Heart left ventricle (tissue), 13 donors: ENCODE data around the gene PEX1.

ENCODE experiments used
- POLR2A ChIP-seq, 2 donors: fragments of 450-650 bp; IDR thresholded peaks; one replicate each; pipeline ENCODE4 v1.6.1; 2017; ENCODE audit warnings: antibody characterized with exemption in 2 of 2, mild to moderate bottlenecking in 2 of 2, moderate library complexity in 2 of 2
- TF ChIP-seq, protein P1 (sequence below), 12 donors: fragments of 200-600 bp; sonication (generic) in 4 of 12; IDR thresholded peaks; one replicate each; pipeline versions ENCODE4 v1.5.0 to v1.8.0; 2018 to 2022; ENCODE audit warnings: antibody characterized with exemption in 12 of 12, mild to moderate bottlenecking in 5 of 12
- donor health status: ischemic (EF 13 %, LVEDD 7.1; RV severe dilation, severe dysfunction).
- donor health status: DM: no; HTN: yes; CAD: no.
- donor health status: DM: no; HTN: no; CAD: no.
- donor health status: ischemic (EF 25% LVEDD 6.9; RV normal size, moderate dysfunction).
- donor health status: ischemic (EF 25% LVEDD 5.7; RV mildly dilated, moderate dysfunction).
- donor health status: ischemic (EF 35%, LVEDD 5.7; RV mildly dilated, moderate dysfunction).
- donor health status: nonischemic (EF 11% LVEDD 7.7; RV severe dilation, severe dysfunction).
- donor health status: DM: yes; HTN: yes; CAD: no.
- donor health status: PGD.
- donor health status: ischemic (EF 29% LVEDD 5.4; RV normal size, mild dysfunction).
- donor health status: nonischemic (EF 23%, LVEDD 6.1; RV moderate dilation, normal function).

DNA sequence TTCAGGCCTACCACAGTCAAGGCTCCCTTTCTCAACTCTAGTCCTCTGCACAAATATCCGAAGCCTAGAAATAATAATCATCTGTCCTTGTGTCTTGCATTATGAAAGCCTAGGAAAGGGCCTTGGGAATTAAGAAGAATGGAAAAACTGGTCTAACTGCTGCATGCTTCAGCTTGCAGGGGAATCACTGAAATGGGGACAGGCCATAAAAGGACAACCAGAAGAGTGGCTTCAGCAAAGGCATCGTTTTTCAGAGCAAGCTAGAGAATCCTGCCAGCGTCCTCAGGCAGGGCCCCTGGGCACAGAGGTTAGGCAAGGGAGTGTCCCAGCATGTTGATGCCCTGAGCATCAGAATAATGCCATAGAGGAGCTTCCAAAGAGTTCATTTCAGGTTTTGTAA is 63.8 kb downstream of the PEX1 start:
- TF ChIP-seq, protein P1, sequence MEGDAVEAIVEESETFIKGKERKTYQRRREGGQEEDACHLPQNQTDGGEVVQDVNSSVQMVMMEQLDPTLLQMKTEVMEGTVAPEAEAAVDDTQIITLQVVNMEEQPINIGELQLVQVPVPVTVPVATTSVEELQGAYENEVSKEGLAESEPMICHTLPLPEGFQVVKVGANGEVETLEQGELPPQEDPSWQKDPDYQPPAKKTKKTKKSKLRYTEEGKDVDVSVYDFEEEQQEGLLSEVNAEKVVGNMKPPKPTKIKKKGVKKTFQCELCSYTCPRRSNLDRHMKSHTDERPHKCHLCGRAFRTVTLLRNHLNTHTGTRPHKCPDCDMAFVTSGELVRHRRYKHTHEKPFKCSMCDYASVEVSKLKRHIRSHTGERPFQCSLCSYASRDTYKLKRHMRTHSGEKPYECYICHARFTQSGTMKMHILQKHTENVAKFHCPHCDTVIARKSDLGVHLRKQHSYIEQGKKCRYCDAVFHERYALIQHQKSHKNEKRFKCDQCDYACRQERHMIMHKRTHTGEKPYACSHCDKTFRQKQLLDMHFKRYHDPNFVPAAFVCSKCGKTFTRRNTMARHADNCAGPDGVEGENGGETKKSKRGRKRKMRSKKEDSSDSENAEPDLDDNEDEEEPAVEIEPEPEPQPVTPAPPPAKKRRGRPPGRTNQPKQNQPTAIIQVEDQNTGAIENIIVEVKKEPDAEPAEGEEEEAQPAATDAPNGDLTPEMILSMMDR (IDR thresholded peaks at IDR 0.05): no peak
- TF ChIP-seq POLR2A (IDR thresholded peaks at IDR 0.05): no peak
